COLO668 (cell line): Measurements from ENCODE around the gene ANKRD34C.
"Not testable (repeated sequence)": the region's sequence is repeated elsewhere in the genome, so short reads cannot be mapped to it uniquely, and the experiment has no call there.

Experiments used
- DNase-seq: peaks from one replicate; lab custom pipeline; 2025; ENCODE audit not compliant: unreplicated experiment; lab: John Stamatoyannopoulos, UW

Gene ANKRD34C

GRCh38 chr15:79310985-79311900 lies 28.7 kb downstream of the ANKRD34C start, which contains the start of gene TMED3:
Gene TMED3 (plus strand): TSS chr15:79311112. CDS start chr15:79311250, 138 bp downstream.
- peak; percentile 89 for DNase-seq

GRCh38 chr15:79311901-79312553 lies 29.5 kb downstream of the ANKRD34C start:
- DNase-seq, result no peak

GRCh38 chr15:79314186-79314585 lies 31.7 kb downstream of the ANKRD34C start:
- DNase-seq, result no peak

- DNase-seq, result no peak
Observed at GRCh38 chr15:79314811-79315210, 32.3 kb downstream of the ANKRD34C start.

- no peak for DNase-seq
Observed at GRCh38 chr15:79315623-79316328, 33.3 kb downstream of the ANKRD34C start.

GRCh38 chr15:79316864-79317263 lies 34.3 kb downstream of the ANKRD34C start:
- no peak for DNase-seq

- not testable (repeated sequence) for DNase-seq
Observed at GRCh38 chr15:79319973-79320372, 37.5 kb downstream of the ANKRD34C start.

- DNase-seq, result no peak
Observed at GRCh38 chr15:79321876-79322275, 39.4 kb downstream of the ANKRD34C start.

GRCh38 chr15:79322306-79322705 lies 39.8 kb downstream of the ANKRD34C start:
- no peak for DNase-seq

- DNase-seq, result no peak
Observed at GRCh38 chr15:79322945-79323344, 40.4 kb downstream of the ANKRD34C start.

GRCh38 chr15:79329171-79329611 lies 46.7 kb downstream of the ANKRD34C start:
- DNase-seq, result peak; percentile 14
